CD4-positive, alpha-beta T cell treated with Interleukin-17A for 4 hours (primary cell): ENCODE results near the gene ASPHD2.

Experiments used
- DNase-seq: peaks from one replicate; pipeline ENCODE4 v3.0.0-alpha.2; 2020; ENCODE audit warnings: mixed read lengths

ASPHD2 gene

GRCh38 chr22:26476705-26477340, 47.8 kb downstream of the ASPHD2 start:
- DNase-seq: no peak

- no peak for DNase-seq
Measured at GRCh38 chr22:26477341-26477731, 48.3 kb downstream of the ASPHD2 start.

GRCh38 chr22:26479043-26479791, 50.2 kb downstream of the ASPHD2 start:
- no peak for DNase-seq

- no peak for DNase-seq
Measured at GRCh38 chr22:26479792-26480610, 50.9 kb downstream of the ASPHD2 start.

- no peak for DNase-seq
Measured at GRCh38 chr22:26480611-26480932, 51.5 kb downstream of the ASPHD2 start.

- no peak for DNase-seq
Measured at GRCh38 chr22:26481112-26481693, 52.1 kb downstream of the ASPHD2 start.

GRCh38 chr22:26481694-26482093, 52.6 kb downstream of the ASPHD2 start:
- no peak for DNase-seq

- DNase-seq: no peak
Measured at GRCh38 chr22:26482161-26482560, 53.1 kb downstream of the ASPHD2 start.

GRCh38 chr22:26483043-26483438, 54.0 kb downstream of the ASPHD2 start:
- no peak for DNase-seq

- peak; percentile 95 for DNase-seq
Measured at GRCh38 chr22:26483439-26484359, 54.6 kb downstream of the ASPHD2 start, which contains the start of the genes HPS4 and SRRD. Gene HPS4, minus strand, starts transcription at chr22:26483783. Its CDS starts 2,021 bp downstream, at chr22:26481762. Gene SRRD, plus strand, starts transcription at chr22:26483877. Its CDS starts 14 bp downstream, at chr22:26483891.

GRCh38 chr22:26484360-26484706, 55.3 kb downstream of the ASPHD2 start:
- no peak for DNase-seq

- no peak for DNase-seq
Measured at GRCh38 chr22:26485013-26485412, 56.0 kb downstream of the ASPHD2 start.

GRCh38 chr22:26485806-26486390, 56.8 kb downstream of the ASPHD2 start:
- no peak for DNase-seq

- no peak for DNase-seq
Measured at GRCh38 chr22:26486394-26486793, 57.3 kb downstream of the ASPHD2 start.

GRCh38 chr22:26487996-26488395, 58.9 kb downstream of the ASPHD2 start:
- DNase-seq: no peak

GRCh38 chr22:26489447-26490036, 60.5 kb downstream of the ASPHD2 start:
- DNase-seq: no peak

GRCh38 chr22:26492220-26492619, 63.2 kb downstream of the ASPHD2 start:
- DNase-seq: no peak

GRCh38 chr22:26494506-26494905, 65.4 kb downstream of the ASPHD2 start:
- DNase-seq: no peak
